ENCODE data around the gene PIM1.
"Not testable (repeated sequence)": the region's sequence is repeated elsewhere in the genome, so short reads cannot be mapped to it uniquely, and the experiment has no call there.

The PIM1 gene

GRCh38 chr6:37194886-37195285, 24.9 kb downstream of the PIM1 start:
- DNase-seq: not testable (repeated sequence)

- DNase-seq: not testable (repeated sequence)
Measured at GRCh38 chr6:37196451-37196850, 26.5 kb downstream of the PIM1 start.

GRCh38 chr6:37200085-37200484, 30.1 kb downstream of the PIM1 start:
- no peak for DNase-seq

- no peak for DNase-seq
Measured at GRCh38 chr6:37201726-37202125, 31.8 kb downstream of the PIM1 start.

- DNase-seq: no peak
Measured at GRCh38 chr6:37202788-37203491, 33.0 kb downstream of the PIM1 start.

- no peak for DNase-seq
Measured at GRCh38 chr6:37204014-37204751, 34.2 kb downstream of the PIM1 start.

GRCh38 chr6:37205175-37205996, 35.4 kb downstream of the PIM1 start:
- no peak for DNase-seq

GRCh38 chr6:37205997-37206340, 36.0 kb downstream of the PIM1 start:
- DNase-seq: no peak

- DNase-seq: no peak
Measured at GRCh38 chr6:37206622-37207021, 36.7 kb downstream of the PIM1 start.

GRCh38 chr6:37207903-37208456, 38.0 kb downstream of the PIM1 start:
- peak; percentile 79 for DNase-seq

GRCh38 chr6:37208793-37209192, 38.8 kb downstream of the PIM1 start:
- no peak for DNase-seq

- no peak for DNase-seq
Measured at GRCh38 chr6:37209461-37210205, 39.7 kb downstream of the PIM1 start.

- peak; percentile 96 for DNase-seq
Measured at GRCh38 chr6:37210313-37210968, 40.5 kb downstream of the PIM1 start.

GRCh38 chr6:37212268-37212667, 42.3 kb downstream of the PIM1 start:
- DNase-seq: no peak

GRCh38 chr6:37218061-37218460, 48.1 kb downstream of the PIM1 start:
- DNase-seq: no peak

- DNase-seq: no peak
Measured at GRCh38 chr6:37218511-37218910, 48.6 kb downstream of the PIM1 start.

GRCh38 chr6:37221585-37222124, 51.7 kb downstream of the PIM1 start:
- peak; percentile 96 for DNase-seq

- peak; percentile 98 for DNase-seq
Measured at GRCh38 chr6:37222125-37222967, 52.4 kb downstream of the PIM1 start.

- no peak for DNase-seq
Measured at GRCh38 chr6:37222992-37223391, 53.0 kb downstream of the PIM1 start.

Data from NCI-H510A treated with DMSO at 0.1 percent for 48 hours (cell line).